Gastroesophageal sphincter (tissue), 3 donors: ENCODE measurements around the gene CHD5.

ENCODE experiments used
- CTCF ChIP-seq, 4 experiments: fragments of 200-600 bp in 2 of 4; fragments of 450-650 bp in 2 of 4; sonication (generic) in 1 of 4; IDR thresholded peaks; one replicate each; pipeline ENCODE4 v1.5.1; 2017 to 2019; ENCODE audit warnings: antibody characterized with exemption in 4 of 4, mild to moderate bottlenecking in 2 of 4, moderate library complexity in 2 of 4
- EP300 ChIP-seq: sonication (generic); formaldehyde crosslinking; IDR thresholded peaks from one replicate; pipeline ENCODE4 v1.6.1; 2017; ENCODE audit warnings: antibody characterized with exemption, mild to moderate bottlenecking
- POLR2A ChIP-seq, 2 donors: fragments of 450-650 bp; IDR thresholded peaks; one replicate each; pipeline ENCODE4 v1.6.1; 2017; ENCODE audit warnings: antibody characterized with exemption in 2 of 2, mild to moderate bottlenecking in 2 of 2, moderate library complexity in 1 of 2
- POLR2AphosphoS5 ChIP-seq: sonication (generic); formaldehyde crosslinking; IDR thresholded peaks from one replicate; pipeline ENCODE4 v1.6.1; 2017; ENCODE audit warnings: antibody characterized with exemption

GRCh38 chr1:6100861-6101783 is 79.0 kb downstream of the CHD5 start:
- no peak for TF ChIP-seq CTCF (IDR thresholded peaks at IDR 0.05)
- no peak for TF ChIP-seq EP300
- no peak for TF ChIP-seq POLR2A (IDR thresholded peaks at IDR 0.05)
- TF ChIP-seq POLR2AphosphoS5, result no peak
